HL-60 (cell line): Measurements from ENCODE around the gene MARS2.

Source experiments
- DNase-seq, 2 experiments: peaks; one replicate each; pipeline ENCODE4 v3.0.0-alpha.2; 2010 to 2020; ENCODE audit warnings: low read depth in 1 of 2, low spot score in 1 of 2
- H3K27ac ChIP-seq: fragments of 250-450 bp; sonication (Bioruptor Pico); replicated peaks from 2 replicates; pipeline ENCODE4 v1.5.1; 2020; ENCODE audit warnings: mild to moderate bottlenecking, moderate library complexity
- H3K27me3 ChIP-seq: fragments of 250-450 bp; sonication (Bioruptor Pico); 2 replicates; pipeline ENCODE4 v1.5.1; 2021; ENCODE audit warnings: mild to moderate bottlenecking, moderate library complexity; ENCODE audit not compliant: insufficient read depth, poor library complexity, severe bottlenecking
- H3K4me3 ChIP-seq: replicated peaks from 2 replicates; pipeline ENCODE4 v1.5.1; 2011; ENCODE audit warnings: mild to moderate bottlenecking, control low read depth, low read length; ENCODE audit not compliant: insufficient read depth
- GABPA ChIP-seq: IDR thresholded peaks from 2 replicates; pipeline ENCODE4 v1.6.1; 2012; ENCODE audit warnings: low read depth
- POLR2AphosphoS5 ChIP-seq: IDR thresholded peaks from 2 replicates; pipeline ENCODE4 v1.6.1; 2012; ENCODE audit warnings: low read depth
- SPI1 ChIP-seq: IDR thresholded peaks from 2 replicates; pipeline ENCODE4 v1.6.1; 2012; ENCODE audit warnings: low read depth, mild to moderate bottlenecking, borderline replicate concordance
- TF ChIP-seq, protein P1 (sequence below): IDR thresholded peaks from one replicate; pipeline ENCODE4 v1.5.1; 2011; ENCODE audit warnings: low read length, control low read depth, inconsistent platforms; ENCODE audit not compliant: insufficient read depth
- TF ChIP-seq, protein P2 (sequence below): IDR thresholded peaks from 2 replicates; pipeline ENCODE4 v1.6.1; 2012; ENCODE audit warnings: low read depth; ENCODE audit not compliant: insufficient replicate concordance

Gene MARS2

DNA sequence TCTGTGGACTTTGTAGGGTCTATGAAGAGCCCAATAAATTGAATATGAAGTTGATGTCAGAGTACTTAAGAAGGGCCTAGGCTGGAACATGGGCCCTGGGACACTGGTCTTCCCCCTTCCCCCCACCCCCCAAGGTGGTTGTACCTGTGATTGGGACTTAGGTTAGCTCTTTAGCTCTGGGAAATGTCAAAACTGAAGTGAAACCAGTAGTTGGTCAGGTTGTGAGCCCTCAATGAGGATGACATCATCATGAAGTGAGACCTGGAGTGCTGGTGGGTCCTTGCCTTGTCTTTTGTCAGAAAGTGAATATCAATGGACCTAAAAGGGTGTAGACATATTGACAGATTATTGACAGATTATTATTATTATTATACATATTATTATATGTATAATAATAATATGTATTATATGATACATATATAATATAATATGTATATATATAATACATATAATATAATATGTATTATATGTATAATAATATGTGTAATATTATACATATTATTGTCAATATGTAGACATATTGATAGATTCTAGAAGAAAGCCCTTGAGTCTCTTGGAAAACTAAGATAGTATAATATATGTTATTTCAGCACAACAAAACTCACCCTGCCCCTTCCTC lies 5.4 kb downstream of the MARS2 start:
- no peak for TF ChIP-seq GABPA
- TF ChIP-seq, protein P1, sequence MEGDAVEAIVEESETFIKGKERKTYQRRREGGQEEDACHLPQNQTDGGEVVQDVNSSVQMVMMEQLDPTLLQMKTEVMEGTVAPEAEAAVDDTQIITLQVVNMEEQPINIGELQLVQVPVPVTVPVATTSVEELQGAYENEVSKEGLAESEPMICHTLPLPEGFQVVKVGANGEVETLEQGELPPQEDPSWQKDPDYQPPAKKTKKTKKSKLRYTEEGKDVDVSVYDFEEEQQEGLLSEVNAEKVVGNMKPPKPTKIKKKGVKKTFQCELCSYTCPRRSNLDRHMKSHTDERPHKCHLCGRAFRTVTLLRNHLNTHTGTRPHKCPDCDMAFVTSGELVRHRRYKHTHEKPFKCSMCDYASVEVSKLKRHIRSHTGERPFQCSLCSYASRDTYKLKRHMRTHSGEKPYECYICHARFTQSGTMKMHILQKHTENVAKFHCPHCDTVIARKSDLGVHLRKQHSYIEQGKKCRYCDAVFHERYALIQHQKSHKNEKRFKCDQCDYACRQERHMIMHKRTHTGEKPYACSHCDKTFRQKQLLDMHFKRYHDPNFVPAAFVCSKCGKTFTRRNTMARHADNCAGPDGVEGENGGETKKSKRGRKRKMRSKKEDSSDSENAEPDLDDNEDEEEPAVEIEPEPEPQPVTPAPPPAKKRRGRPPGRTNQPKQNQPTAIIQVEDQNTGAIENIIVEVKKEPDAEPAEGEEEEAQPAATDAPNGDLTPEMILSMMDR = no peak
- TF ChIP-seq SPI1 = no peak
- TF ChIP-seq POLR2AphosphoS5 = no peak
- TF ChIP-seq, protein P2, sequence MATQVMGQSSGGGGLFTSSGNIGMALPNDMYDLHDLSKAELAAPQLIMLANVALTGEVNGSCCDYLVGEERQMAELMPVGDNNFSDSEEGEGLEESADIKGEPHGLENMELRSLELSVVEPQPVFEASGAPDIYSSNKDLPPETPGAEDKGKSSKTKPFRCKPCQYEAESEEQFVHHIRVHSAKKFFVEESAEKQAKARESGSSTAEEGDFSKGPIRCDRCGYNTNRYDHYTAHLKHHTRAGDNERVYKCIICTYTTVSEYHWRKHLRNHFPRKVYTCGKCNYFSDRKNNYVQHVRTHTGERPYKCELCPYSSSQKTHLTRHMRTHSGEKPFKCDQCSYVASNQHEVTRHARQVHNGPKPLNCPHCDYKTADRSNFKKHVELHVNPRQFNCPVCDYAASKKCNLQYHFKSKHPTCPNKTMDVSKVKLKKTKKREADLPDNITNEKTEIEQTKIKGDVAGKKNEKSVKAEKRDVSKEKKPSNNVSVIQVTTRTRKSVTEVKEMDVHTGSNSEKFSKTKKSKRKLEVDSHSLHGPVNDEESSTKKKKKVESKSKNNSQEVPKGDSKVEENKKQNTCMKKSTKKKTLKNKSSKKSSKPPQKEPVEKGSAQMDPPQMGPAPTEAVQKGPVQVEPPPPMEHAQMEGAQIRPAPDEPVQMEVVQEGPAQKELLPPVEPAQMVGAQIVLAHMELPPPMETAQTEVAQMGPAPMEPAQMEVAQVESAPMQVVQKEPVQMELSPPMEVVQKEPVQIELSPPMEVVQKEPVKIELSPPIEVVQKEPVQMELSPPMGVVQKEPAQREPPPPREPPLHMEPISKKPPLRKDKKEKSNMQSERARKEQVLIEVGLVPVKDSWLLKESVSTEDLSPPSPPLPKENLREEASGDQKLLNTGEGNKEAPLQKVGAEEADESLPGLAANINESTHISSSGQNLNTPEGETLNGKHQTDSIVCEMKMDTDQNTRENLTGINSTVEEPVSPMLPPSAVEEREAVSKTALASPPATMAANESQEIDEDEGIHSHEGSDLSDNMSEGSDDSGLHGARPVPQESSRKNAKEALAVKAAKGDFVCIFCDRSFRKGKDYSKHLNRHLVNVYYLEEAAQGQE = no peak
- H3K27ac ChIP-seq = no peak overlapping the region
- DNase-seq = no peak
- no peak overlapping the region for H3K4me3 ChIP-seq
- H3K27me3 ChIP-seq = no peaks in the 10 kb centered on the region

- Histone ChIP-seq H3K27ac (no peak overlapping the region), H3K4me3 (no peak overlapping the region), H3K27me3 (no peaks in the 10 kb centered on the region)
- no peak for TF ChIP-seq GABPA
- no peak for TF ChIP-seq SPI1
- DNase-seq = no peak
Observed at GRCh38 chr2:197711578-197711977, 6.4 kb downstream of the MARS2 start.

GRCh38 chr2:197713271-197713670 lies 8.1 kb downstream of the MARS2 start:
- no peak for DNase-seq
- Histone ChIP-seq H3K27me3 (no peaks in the 10 kb centered on the region), H3K27ac (no peak overlapping the region), H3K4me3 (no peak overlapping the region)
- TF ChIP-seq SPI1 (no peak), GABPA (no peak), POLR2AphosphoS5 (no peak)
- TF ChIP-seq, protein P2 = no peak
- TF ChIP-seq, protein P1 = no peak

- H3K27ac ChIP-seq = no peak overlapping the region
- TF ChIP-seq, protein P2 = no peak
- TF ChIP-seq SPI1 = no peak
- TF ChIP-seq, protein P1 = no peak
- H3K4me3 ChIP-seq = no peak overlapping the region
- H3K27me3 ChIP-seq = no peaks in the 10 kb centered on the region
- no peak for DNase-seq
Observed at GRCh38 chr2:197717863-197718262, 12.7 kb downstream of the MARS2 start.
